ENCODE data around the gene AKT3.

DNA sequence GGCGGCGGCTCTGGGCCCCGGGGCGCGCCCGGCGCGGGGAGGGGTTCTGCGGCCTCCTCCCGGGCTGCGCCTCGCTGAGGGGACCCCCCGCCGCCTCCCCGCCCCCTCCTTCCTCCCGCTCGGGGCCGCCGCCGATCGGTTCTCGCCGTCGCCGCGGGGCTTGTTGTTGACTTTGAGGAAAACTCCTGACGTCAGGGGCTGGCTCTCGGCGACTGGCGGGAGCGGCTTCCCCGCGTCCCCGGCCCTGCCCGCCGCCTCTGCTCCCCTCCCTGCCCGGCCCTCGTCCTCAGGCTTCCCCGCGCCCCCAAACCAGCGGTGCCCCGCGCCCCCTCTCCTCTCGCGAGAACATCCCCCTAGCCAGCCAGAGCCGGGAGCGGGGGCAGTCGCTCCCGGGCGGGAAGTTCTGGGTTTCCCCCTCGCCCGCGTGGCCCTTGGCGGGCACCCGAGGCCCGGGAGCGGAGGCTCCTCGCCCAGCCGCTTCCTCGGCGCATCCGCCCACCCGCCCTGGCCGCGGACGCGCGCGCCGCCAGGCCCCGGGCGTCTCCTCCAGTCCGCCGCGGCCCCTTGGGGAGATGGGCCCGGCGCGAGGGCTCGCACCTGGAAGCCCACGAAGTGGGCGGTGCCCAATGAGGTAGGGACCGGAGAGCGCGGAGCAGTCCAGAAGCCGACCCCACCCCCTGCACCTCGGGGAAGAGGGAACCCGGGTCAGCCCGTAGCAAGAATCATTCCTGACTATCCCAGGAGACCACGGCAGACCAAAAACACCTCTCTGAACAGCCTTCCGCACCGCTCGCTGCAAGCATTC, 611 bp upstream of the AKT3 start:
- TF ChIP-seq, protein P1, sequence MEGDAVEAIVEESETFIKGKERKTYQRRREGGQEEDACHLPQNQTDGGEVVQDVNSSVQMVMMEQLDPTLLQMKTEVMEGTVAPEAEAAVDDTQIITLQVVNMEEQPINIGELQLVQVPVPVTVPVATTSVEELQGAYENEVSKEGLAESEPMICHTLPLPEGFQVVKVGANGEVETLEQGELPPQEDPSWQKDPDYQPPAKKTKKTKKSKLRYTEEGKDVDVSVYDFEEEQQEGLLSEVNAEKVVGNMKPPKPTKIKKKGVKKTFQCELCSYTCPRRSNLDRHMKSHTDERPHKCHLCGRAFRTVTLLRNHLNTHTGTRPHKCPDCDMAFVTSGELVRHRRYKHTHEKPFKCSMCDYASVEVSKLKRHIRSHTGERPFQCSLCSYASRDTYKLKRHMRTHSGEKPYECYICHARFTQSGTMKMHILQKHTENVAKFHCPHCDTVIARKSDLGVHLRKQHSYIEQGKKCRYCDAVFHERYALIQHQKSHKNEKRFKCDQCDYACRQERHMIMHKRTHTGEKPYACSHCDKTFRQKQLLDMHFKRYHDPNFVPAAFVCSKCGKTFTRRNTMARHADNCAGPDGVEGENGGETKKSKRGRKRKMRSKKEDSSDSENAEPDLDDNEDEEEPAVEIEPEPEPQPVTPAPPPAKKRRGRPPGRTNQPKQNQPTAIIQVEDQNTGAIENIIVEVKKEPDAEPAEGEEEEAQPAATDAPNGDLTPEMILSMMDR (IDR thresholded peaks at IDR 0.05) = no peak
- TF ChIP-seq POLR2A (IDR thresholded peaks at IDR 0.05) (peak in 1 of 2 donors; percentile 23), POLR2AphosphoS5 (IDR thresholded peaks at IDR 0.05) (no peak)

Measured in suprapubic skin (tissue), 4 donors.